GM18867 (cell line): Measurements from ENCODE around the gene WDFY2.
A peak's percentile ranks its signal among the peaks of the same experiment; 100 is the strongest.
"Not testable (repeated sequence)": the region's sequence is repeated elsewhere in the genome, so short reads cannot be mapped to it uniquely, and the experiment has no call there.

Source experiments
- ATAC-seq: cut with Tn5 transposase; IDR thresholded peaks from one replicate; pipeline ENCODE4 v1.9.1; 2021; ENCODE audit warnings: mild to moderate bottlenecking, moderate library complexity; ENCODE audit not compliant: unreplicated experiment

The WDFY2 gene

DNA sequence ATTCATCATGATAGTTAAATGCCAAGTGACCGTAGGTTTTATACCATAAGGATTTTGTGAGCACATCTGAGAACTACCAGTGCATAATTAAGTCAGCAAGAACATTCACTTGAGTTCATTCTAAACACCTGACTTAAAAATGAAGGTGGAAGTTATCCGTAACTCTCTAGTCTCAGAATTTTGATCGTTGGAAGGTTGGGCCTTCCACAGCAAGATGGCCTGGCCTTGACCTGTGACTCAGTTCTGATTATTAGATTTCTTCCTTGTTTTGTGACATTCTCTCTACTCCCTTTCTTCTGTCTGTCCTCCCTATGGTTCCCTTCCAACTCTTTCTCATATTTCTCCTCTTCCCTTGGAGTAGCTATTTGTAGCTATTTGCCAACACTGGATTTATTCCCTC is 20.0 kb upstream of the WDFY2 start:
- ATAC-seq, result no peak

- no peak for ATAC-seq
Measured at GRCh38 chr13:51564671-51565070, 19.6 kb upstream of the WDFY2 start.

DNA sequence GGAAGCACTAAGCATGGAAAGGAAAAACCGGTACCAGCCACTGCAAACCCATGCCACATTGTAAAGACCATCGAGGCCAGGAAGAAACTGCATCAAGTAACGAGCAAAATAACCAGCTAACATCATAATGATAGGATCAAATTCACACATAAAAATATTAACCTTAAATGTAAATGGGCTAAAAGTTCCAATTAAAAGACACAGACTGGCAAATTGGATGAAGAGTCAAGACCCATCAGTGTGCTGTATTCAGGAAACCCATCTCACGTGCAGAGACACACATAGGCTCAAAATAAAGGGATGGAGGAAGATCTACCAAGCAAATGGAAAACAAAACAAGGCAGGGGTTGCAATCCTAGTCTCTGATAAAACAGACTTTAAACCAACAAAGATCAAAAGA is 15.3 kb upstream of the WDFY2 start:
- ATAC-seq, result not testable (repeated sequence)

DNA sequence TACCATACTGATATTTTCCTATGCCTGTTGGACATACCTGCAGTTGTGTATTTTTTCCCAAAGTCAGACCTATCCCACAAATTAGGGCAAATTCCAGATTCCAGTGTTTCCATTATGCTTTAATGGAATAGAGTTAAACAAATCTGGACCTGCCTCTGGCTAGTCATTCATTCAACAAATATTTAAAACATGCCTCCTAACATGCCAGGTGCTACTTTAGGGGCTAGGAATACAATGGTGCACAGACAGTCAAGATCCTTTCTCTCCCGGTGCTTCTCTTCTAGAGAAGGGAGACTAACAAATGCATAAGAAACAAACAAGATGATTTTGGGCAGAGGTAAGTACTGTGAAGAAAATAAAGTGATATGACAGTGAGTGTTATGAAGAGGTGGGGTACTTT is 7.5 kb upstream of the WDFY2 start:
- no peak for ATAC-seq

GRCh38 chr13:51577690-51578089 is 6.6 kb upstream of the WDFY2 start:
- no peak for ATAC-seq

- no peak for ATAC-seq
Measured at GRCh38 chr13:51579676-51580075, 4.6 kb upstream of the WDFY2 start.

- no peak for ATAC-seq
Measured at GRCh38 chr13:51581148-51581820, 3.0 kb upstream of the WDFY2 start.

GRCh38 chr13:51583469-51583874 is 790 bp upstream of the WDFY2 start:
- ATAC-seq, result no peak

GRCh38 chr13:51584731-51585672 is 740 bp downstream of the WDFY2 start:
- ATAC-seq, result peak; percentile 32

DNA sequence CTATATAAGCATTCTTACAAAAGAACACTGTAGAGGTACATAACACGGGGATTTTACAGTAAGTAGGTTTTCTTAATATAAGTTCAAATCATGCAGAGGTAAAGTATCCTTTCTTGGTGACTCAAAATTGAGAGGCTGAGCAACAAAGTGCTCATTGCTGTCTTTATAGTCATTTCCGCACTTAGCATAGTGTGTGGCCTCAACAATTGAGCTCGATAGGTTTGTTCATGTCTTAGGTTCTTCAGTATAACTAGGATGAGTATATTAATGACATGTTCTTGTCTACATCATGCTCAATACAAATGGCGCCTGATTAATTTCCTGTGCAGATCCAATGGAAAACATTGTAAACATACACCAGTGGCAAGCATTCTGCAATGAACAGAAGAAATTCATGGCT is 1.4 kb downstream of the WDFY2 start:
- ATAC-seq, result no peak

- no peak for ATAC-seq
Measured at GRCh38 chr13:51587372-51587771, 3.1 kb downstream of the WDFY2 start.

DNA sequence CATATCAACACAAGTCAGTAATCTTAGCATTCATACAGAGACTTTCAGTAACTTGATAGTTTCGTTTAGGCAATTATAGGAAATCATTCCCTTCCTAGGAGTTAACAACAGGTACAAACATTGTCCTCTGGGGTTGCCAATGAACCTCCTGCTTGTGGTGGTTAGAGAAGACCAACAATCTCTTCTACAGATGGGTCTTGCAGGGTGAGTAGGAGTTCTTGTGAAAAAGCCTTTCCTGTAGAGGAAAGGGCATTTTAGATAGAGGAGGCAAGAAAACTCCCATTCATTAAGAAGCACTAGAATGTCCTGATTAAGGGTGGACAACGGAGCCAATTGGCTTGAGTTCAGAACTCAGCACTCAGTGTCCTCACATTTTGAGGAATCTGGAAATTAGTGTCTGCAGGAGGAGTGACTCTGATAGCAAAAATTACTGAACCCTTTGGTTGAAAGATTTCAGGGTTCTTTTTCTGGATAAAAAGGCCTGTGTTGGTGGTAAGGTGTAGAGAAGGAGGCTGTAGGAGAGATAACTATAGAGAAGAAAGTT is 4.2 kb downstream of the WDFY2 start:
- ATAC-seq, result no peak

DNA sequence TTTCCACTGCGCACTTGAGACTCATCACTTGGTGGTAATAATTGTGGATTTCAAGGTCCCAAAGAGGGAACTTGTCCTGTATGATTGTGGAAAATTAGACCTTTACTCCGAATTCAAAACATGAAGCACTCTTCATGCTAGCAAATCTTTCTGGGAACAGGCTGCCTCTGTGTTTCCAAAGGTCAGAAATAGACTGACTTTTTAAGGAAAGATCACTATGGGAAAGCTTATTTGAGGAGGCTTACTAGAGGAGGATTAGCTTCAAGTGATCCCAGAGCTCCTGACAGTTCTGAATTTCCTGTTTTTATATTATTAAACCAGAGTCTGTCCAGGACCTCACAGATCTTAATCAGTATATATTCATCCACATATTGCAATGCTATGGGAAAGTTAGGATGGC is 5.5 kb downstream of the WDFY2 start:
- ATAC-seq, result no peak

- no peak for ATAC-seq
Measured at GRCh38 chr13:51590231-51590970, 6.1 kb downstream of the WDFY2 start.

- no peak for ATAC-seq
Measured at GRCh38 chr13:51590971-51591627, 6.8 kb downstream of the WDFY2 start.

DNA sequence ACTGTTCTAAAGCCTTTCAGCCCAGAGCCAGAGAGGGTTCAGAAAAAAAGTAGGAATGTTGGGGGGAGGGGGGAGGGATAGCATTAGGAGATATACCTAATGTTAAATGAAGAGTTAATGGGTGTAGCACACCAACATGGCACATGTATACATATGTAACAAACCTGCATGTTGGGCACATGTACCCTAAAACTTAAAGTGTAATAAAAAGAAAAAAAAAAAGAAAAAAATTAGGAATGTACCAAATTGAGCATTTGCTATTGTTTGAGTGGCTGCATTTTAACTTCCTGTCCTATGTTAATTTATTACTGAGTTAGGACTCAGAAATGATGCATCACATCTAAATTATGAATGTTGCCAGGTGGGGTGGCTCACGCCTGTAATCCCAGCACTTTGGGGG is 7.7 kb downstream of the WDFY2 start:
- ATAC-seq, result not testable (repeated sequence)

DNA sequence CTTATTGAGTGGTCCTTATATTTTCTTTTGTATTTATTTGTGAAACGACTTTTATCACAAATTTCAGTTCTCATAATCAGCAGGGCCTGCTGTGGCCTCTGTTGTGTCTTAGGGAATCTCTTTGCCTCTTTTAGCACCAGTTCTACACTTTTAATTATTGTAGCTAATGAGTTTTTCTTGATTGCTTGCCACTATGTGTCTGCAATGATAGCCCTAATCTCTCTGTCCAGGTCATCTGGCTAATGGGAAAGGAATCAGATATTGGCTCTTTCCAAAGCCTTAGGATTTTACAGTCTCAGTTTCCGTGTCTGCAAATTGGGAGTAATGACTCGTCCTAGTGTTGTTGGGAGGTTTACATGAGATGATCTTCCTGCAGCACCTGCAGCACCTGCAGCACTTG is 10.2 kb downstream of the WDFY2 start:
- ATAC-seq, result no peak

GRCh38 chr13:51595416-51595815 is 11.2 kb downstream of the WDFY2 start:
- ATAC-seq, result no peak

DNA sequence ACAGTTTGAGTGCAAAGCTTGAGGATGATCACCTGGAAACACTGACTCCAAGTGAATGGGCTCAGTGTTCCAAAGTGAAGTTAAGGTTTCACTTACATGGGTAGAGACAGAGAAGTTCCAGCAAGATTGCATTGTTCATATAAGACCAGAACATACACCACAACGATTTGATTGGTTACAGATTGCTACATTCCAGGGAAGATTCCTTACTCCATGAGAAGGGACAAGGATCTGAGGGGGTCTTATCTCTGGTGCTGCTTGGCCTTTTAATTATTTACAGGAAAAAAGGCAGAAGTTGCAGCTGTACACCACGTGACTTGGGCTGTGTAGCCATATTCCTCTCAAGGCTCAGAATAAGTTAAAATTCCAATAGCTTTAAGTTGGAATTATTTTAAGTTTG is 12.3 kb downstream of the WDFY2 start:
- ATAC-seq, result no peak

GRCh38 chr13:51599444-51600176 is 15.3 kb downstream of the WDFY2 start:
- ATAC-seq, result no peak
